ENCODE measurements around the gene ATG10.
"Not testable (repeated sequence)": the region's sequence is repeated elsewhere in the genome, so short reads cannot be mapped to it uniquely, and the experiment has no call there.

Gene ATG10

DNA sequence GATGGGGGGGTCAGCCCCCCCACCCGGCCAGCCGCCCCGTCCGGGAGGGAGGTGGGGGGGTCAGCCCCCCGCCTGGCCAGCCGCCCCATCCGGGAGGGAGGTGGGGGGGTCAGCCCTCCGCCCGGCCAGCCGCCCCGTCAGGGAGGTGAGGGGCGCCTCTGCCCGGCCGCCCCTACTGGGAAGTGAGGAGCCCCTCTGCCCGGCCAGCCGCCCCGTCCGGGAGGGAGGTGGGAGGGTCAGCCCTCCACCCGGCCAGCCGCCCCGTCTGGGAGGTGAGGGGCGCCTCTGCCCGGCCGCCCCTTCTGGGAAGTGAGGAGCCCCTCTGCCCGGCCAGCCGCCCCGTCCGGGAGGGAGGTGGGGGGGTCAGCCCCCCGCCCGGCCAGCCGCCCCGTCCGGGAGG lies 168.0 kb downstream of the ATG10 start:
- DNase-seq: not testable (repeated sequence)

- DNase-seq: no peak
Measured at GRCh38 chr5:82142217-82142841, 170.5 kb downstream of the ATG10 start.

DNA sequence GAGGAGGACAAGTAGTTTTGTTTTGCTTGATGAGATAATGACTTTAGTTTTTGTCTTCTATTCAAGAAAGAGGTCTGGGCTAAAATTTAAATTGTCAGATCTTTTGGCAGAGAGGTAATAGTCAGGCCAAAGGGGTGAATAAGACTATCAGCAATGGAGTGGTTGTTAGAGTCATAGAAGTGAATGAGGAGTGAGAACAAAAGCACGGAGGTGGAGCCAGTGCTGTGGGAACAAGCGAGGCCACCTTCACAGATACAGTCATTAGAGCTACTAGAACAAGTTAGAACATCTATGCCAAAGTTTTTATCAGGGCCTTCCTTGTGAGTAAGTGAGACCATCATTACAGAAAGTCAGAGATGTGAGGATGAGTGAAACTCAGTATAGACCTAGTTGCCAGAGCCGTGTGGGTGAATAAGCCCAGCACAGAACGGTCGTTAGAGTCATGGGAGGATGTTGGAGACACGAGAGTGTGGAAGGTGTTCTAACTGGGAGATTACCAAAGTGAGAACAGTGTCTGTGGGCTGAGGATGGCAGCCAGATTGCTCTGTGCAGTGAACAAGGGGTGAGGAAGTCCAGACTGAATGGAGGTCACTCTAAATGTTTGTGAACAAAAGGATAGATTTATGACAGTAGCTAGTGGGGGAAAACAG lies 171.2 kb downstream of the ATG10 start:
- DNase-seq: no peak

DNA sequence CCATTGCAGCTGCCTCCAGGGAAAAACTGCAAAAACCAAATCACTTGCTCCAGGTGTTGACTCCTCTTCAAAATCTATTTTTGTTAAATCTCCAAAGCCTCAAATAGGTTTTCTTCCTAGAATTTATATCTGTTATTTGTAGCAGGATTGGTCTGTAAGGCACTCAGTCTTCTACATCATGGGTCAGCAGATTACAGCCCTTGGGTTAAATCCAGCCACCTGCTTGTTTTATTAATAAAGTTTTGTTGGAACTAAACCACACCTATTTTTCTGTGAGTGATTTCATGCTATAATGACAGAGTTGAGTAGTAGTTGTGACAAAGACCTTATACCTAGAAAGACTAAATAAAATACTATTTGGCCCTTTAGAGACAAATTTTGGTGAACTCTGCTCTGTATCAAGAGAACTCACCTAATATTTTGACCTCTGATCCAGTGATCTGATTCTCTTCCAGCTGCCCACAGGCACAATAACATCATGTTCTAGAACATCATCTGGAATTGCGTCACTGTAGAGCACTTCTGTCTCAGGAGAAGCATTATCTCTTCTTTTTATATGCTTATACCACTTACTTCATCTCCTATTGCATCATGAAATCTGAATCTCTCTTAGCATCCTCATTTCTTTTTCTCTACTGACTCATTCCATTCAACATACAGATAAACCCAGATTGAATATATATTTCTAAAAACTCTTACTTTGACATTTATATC lies 176.2 kb downstream of the ATG10 start:
- no peak for DNase-seq

DNA sequence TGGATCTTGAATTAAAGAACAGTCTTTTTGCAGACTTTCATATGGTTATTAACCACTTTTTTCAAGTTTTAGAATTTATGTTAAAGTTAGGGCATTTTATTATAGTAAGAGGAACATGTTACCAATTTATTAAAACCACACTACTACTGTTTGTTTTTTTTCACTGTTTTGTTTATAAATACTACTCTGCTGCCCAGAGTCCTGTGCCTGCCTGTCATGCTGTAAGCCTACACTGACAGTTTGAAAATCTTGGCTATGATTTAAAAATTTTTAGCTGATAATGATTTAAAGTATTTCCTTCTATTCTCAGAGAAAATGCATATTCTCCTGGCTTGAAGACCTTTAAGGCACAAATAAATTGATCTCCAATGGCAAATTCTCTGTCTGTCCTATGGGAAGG lies 177.6 kb downstream of the ATG10 start:
- DNase-seq: no peak

DNA sequence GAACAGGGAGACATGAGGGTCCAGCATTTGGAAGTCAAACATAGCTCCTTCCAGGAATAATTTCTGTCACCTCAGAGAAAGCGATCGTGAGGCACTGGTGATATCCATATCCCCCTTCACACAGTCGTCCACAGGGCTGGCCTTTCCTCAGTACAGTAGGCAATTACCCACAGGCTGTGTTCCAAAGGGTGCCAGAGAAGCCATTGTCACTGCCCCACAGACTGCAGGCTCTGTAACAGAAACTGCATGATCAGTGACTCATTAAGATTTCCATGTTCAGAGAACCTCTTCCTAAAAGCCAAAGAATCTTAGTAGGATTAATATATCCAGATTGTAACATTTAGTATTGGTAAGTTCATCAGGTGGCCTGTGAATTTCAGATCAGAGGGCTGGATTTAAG lies 178.7 kb downstream of the ATG10 start:
- no peak for DNase-seq

- no peak for DNase-seq
Measured at GRCh38 chr5:82151204-82151603, 179.4 kb downstream of the ATG10 start.

DNA sequence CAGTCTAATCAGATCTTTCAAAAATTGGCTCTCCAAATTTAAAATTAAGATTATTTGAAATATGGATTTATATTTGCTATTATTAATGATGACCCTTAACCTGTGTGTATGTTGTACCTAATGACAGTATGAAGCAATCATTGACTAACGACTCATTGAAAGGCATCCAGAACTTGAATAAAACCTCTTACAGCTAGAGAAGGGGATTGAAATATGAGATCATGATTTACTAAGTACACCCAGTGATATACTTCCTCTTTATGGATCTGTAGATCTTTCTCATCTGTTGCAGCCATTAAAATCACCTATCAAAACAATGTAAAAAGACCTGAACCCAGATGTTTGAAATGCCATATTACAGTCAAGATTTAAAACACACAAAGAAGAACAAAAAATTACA lies 179.8 kb downstream of the ATG10 start:
- DNase-seq: no peak

DNA sequence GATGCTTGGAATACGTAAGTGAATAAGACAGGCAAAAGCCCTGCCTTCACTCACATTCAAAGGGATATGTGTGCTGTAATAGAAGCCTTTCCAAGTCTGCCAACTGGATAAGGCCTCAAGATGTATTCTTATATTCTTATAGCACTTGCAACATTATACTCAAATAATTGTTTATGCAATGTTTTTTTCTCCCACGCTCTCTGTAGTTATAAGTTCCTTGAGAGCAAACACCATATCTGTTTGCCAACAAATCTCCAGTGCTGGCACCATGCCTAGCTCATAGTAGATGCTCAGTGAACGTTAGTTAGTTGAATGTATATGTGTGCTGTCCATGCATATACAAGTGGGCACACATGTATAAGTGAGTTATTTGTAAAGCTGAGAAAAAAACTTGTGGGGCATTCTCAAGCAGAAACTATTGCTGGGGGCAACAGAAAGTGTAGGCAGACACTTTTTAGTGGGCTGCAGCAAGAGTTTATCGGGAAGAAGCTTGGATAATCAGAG lies 181.2 kb downstream of the ATG10 start:
- no peak for DNase-seq

DNA sequence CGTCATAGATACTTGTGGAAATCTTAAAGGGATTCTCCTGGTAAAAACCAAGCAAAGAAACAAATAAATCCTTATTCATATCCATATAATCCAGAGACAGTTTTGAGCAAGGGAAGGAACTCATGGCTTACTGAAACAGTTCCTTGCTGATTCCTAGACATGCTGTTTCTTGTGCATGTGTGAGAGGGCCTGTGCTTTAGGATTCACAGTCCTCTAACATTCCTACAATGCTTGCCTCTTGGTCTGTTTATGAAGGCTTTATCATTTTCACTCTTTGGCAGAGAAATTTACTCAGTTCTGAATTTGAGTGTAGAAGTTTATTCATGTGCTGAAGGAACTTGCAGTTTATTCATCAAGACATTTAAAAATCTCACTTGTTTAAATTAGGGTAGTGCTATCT lies 183.0 kb downstream of the ATG10 start:
- DNase-seq: no peak

- no peak for DNase-seq
Measured at GRCh38 chr5:82155305-82155704, 183.5 kb downstream of the ATG10 start.

DNA sequence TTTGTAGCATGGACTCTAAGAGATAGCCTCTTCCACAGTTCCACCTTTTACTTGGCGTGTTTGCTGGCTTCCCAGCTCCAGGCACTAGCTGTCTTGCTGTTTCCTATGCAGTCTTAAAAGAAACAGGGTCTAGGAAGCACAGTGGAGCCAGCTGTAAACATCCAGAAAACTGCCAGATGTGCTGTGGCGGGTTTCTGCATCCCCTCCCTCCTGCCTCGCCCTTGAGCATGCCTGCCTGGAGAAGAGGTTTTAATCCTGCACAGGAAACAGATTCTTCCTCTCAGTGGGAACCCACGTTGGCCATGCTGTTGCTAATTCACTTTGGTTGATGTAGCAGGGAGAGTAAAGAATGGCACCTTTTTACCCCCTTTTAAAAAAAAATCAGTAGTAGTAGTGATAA lies 185.1 kb downstream of the ATG10 start:
- no peak for DNase-seq

DNA sequence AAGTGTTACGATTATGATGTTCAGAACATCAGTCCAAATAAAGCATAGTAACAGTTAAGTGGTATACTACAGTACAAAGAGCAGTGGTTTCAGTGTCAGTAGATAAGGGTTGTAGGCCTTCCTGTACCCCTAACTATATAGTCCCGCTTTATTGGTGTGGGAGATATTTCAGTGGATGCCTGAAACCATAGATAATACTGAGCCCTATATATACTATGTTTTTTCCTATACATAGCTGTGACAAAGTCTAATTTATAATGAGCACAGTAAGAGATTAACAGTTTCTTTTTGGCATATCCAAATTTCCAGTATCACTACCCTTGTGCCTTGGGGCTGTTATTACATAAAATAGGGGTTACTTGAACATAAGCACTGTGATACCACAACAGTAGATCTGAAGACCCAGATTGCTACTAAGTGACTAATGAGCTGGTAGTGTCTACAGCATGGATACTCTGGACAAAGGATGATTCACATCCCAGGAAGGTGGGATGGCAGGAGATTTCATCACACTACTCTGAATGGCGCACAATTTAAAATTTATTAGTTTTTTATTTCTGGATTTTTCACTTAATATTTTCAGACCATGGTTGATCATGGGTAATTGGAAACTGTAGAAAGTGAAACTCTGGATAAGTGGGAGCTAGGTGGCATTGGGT lies 187.1 kb downstream of the ATG10 start:
- no peak for DNase-seq

DNA sequence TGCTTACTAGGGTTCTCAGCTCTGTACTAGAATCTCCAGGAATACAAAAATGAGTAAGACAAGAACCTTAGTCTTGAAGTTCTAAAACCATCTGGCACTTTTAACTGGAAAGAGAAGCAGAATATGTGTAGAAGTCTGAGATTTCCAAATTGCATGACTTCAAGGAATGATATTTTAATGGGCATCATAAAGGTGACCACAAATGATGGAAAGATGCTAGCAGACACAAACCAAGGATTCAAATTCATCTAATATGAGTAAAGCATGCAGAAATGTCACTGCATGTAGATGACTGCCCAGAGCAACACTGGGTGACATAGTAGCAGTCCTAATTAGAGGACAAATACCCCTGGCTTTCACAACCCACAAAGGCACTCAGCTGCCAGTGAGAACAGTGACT lies 189.1 kb downstream of the ATG10 start:
- DNase-seq: no peak

DNA sequence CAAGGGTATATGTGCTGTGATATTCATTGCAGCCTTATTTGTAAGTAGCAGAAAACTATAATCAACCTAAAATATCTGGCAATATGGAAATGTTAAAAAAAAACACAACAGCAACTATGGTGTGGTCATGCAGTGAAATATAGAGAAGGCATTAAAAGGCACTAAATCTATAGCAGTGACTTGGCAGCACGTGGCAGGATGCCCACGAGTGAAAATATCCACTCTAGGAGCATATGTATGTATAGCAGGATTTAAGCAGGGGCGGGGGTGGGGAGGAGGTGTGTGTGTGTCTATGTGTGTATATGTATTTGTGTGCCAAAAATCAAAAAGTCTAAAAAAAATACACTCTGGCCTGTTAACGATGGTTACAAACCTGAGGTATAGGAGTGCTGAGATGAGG lies 190.8 kb downstream of the ATG10 start:
- DNase-seq: no peak

DNA sequence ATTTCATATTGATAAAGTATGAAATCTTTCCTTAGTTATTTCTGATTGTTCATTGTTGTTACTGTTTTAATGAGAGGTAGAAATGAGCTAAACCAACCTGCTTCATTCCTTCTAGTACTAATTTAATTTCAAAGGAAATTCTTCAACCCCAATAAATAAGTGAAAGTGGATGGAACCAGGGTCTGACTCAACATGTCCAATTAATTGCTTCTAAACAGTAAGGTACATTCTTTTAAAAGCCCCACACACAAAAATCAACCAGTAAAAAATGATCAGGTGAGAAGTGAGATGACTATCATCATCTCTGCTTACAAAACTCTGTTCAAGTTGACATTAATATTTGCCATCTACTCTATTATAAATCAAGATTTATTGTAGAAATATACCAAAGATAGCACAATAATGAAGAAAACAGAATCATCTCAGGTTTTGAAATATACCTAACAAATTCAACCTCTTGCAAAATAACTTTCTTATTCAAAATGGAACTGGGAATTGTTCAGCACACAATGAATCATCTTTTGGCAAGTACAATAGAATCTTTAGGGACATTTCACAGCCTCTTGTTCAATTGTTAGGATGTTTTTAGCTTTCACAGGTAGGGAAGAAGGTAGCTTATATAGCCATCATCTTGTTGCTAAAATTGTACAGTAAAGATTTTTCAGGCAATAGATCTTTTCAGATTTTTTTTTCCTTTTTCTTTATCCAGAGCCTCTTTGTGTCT lies 191.8 kb downstream of the ATG10 start:
- no peak for DNase-seq

DNA sequence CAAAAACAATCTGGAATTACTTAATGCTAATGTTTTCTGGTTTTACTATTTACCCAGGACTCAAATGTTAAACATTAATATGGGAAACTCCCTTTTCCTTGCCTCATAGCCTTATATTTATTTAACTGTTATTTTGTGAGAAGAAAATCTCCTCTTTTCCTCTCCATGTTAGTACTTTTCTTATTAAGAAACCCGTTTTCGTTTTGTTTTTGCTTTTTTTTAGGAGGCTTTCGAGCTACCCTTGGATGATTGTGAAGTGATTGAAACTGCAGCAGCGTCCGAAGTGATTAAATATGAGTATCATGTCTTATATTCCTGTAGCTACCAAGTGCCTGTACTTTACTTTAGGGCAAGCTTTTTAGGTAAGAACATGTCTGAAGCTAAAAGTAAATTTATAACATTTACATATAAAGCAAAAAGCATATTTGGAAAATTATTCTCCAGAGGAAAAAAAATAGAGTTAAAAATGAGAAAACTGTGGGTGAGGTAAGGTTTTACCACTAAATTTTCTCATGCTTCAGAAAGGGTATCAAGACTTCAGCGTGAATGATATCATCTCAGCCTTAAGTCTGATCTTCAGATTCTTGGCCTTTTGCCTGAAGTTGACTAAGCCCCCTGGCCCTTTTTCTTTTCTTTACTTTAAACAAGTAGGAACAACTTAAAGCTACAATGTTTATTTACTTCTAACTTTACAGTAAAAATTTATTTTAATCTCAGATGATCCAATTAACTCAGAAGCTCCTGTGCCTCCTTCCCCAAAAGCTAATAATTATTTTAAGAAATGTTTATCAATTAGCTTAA lies 192.6 kb downstream of the ATG10 start:
- DNase-seq: peak; percentile 75

GRCh38 chr5:82164977-82165713 lies 193.3 kb downstream of the ATG10 start:
- peak; percentile 67 for DNase-seq

- peak; percentile 91 for DNase-seq
Measured at GRCh38 chr5:82165740-82166530, 194.1 kb downstream of the ATG10 start.

- no peak for DNase-seq
Measured at GRCh38 chr5:82167372-82167935, 195.6 kb downstream of the ATG10 start.

Data from eye (tissue), 1 donor.